H9 (cell line): ENCODE measurements around the gene DES. TPM values are rescaled to one million over a fixed set of nuclear protein-coding genes. Genes with fewer than 3 reads are reported as not detected.

Source experiments
- DNase-seq: peaks from one replicate; pipeline ENCODE4 v3.0.0-alpha.2; 2017
- H2AFZ ChIP-seq: one replicate; pipeline ENCODE4 v1.6.1; 2013; ENCODE audit warnings: mild to moderate bottlenecking, low read length, control low read depth, moderate library complexity
- H2AK5ac ChIP-seq: 2 replicates; pipeline ENCODE4 v1.6.1; 2013; ENCODE audit warnings: low read length, control low read depth, mixed read lengths; ENCODE audit not compliant: insufficient read length
- H2BK120ac ChIP-seq: one replicate; pipeline ENCODE4 v1.6.1; 2013; ENCODE audit warnings: low read depth, mild to moderate bottlenecking, low read length, control low read depth, inconsistent platforms; ENCODE audit not compliant: poor library complexity, severe bottlenecking
- H2BK12ac ChIP-seq: 2 replicates; pipeline ENCODE4 v1.6.1; 2013; ENCODE audit warnings: low read length, control low read depth, mixed read lengths, low read depth; ENCODE audit not compliant: insufficient read length
- H2BK15ac ChIP-seq: 2 replicates; pipeline ENCODE4 v1.6.1; 2013; ENCODE audit warnings: low read depth, low read length, control low read depth
- H2BK20ac ChIP-seq: one replicate; pipeline ENCODE4 v1.6.1; 2013; ENCODE audit warnings: low read depth, mild to moderate bottlenecking, low read length, control low read depth, inconsistent platforms; ENCODE audit not compliant: poor library complexity, severe bottlenecking
- H2BK5ac ChIP-seq: 2 replicates; pipeline ENCODE4 v1.6.1; 2013; ENCODE audit warnings: low read length, control low read depth, mixed read lengths; ENCODE audit not compliant: insufficient read length
- H3K14ac ChIP-seq: 2 replicates; pipeline ENCODE4 v1.6.1; 2013; ENCODE audit warnings: low read length, control low read depth; ENCODE audit not compliant: insufficient read depth
- H3K18ac ChIP-seq: 2 replicates; pipeline ENCODE4 v1.6.1; 2013; ENCODE audit warnings: low read depth, mild to moderate bottlenecking, mixed read lengths, low read length, control low read depth; ENCODE audit not compliant: insufficient read length
- H3K23ac ChIP-seq: 2 replicates; pipeline ENCODE4 v1.6.1; 2013; ENCODE audit warnings: low read length, control low read depth, mixed read lengths, low read depth; ENCODE audit not compliant: insufficient read length
- H3K23me2 ChIP-seq: 2 replicates; pipeline ENCODE4 v1.6.1; 2013; ENCODE audit warnings: low read depth, mild to moderate bottlenecking, mixed read lengths, low read length, control low read depth; ENCODE audit not compliant: insufficient read length, poor library complexity, severe bottlenecking
- H3K27ac ChIP-seq: 2 replicates; pipeline ENCODE4 v1.5.1; 2013; ENCODE audit warnings: low read length, control low read depth, mixed read lengths, low read depth; ENCODE audit not compliant: insufficient read length
- H3K27me3 ChIP-seq: 2 replicates; pipeline ENCODE4 v1.6.1; 2013; ENCODE audit warnings: low read length, control low read depth, inconsistent platforms; ENCODE audit not compliant: insufficient read depth
- H3K4ac ChIP-seq: 2 replicates; pipeline ENCODE4 v1.6.1; 2013; ENCODE audit warnings: low read depth, mild to moderate bottlenecking, control low read depth, inconsistent platforms, low read length, moderate library complexity
- H3K4me1 ChIP-seq: 2 replicates; pipeline ENCODE4 v1.6.1; 2013; ENCODE audit warnings: low read length, control low read depth, inconsistent platforms; ENCODE audit not compliant: insufficient read depth
- H3K4me2 ChIP-seq: 2 replicates; pipeline ENCODE4 v1.6.1; 2013; ENCODE audit warnings: low read length, control low read depth, mixed read lengths; ENCODE audit not compliant: insufficient read length, insufficient read depth
- H3K56ac ChIP-seq: 2 replicates; pipeline ENCODE4 v1.6.1; 2013; ENCODE audit warnings: low read depth, mild to moderate bottlenecking, mixed read lengths, low read length, control low read depth; ENCODE audit not compliant: insufficient read length
- H3K79me1 ChIP-seq: 2 replicates; pipeline ENCODE4 v1.6.1; 2013; ENCODE audit warnings: low read depth, mild to moderate bottlenecking, moderate library complexity, low read length, control low read depth, inconsistent platforms; ENCODE audit not compliant: insufficient read depth, poor library complexity, severe bottlenecking
- H3K79me2 ChIP-seq: 2 replicates; pipeline ENCODE4 v1.6.1; 2013; ENCODE audit warnings: low read length, control low read depth, inconsistent platforms; ENCODE audit not compliant: insufficient read depth
- H3K9ac ChIP-seq: 2 replicates; pipeline ENCODE4 v1.6.1; 2013; ENCODE audit warnings: low read length, control low read depth, mixed read lengths; ENCODE audit not compliant: insufficient read length; ENCODE audit errors: extremely low read depth
- H3K9me3 ChIP-seq: one replicate; pipeline ENCODE4 v1.6.1; 2013; ENCODE audit warnings: low read depth, low read length, inconsistent platforms; ENCODE audit not compliant: control insufficient read depth
- H3T11ph ChIP-seq: one replicate; pipeline ENCODE4 v1.6.1; 2013; ENCODE audit warnings: mild to moderate bottlenecking, low read length, control low read depth, inconsistent platforms
- H4K20me1 ChIP-seq: one replicate; pipeline ENCODE4 v1.6.1; 2013; ENCODE audit not compliant: control insufficient read depth, insufficient read length, insufficient read depth
- H4K5ac ChIP-seq: 2 replicates; pipeline ENCODE4 v1.6.1; 2013; ENCODE audit warnings: low read depth, mild to moderate bottlenecking, mixed read lengths, low read length, control low read depth; ENCODE audit not compliant: insufficient read length
- H4K8ac ChIP-seq: replicated peaks from 2 replicates; pipeline ENCODE4 v1.6.1; 2013; ENCODE audit warnings: low read length, control low read depth, mixed read lengths, low read depth; ENCODE audit not compliant: insufficient read length
- H4K91ac ChIP-seq: 2 replicates; pipeline ENCODE4 v1.6.1; 2013; ENCODE audit warnings: low read depth, mild to moderate bottlenecking, moderate library complexity, mixed read lengths, low read length, control low read depth; ENCODE audit not compliant: insufficient read length
- H3K27ac Mint-ChIP-seq, 3 experiments: 2 replicates in 2 of 3; 3 replicates in 1 of 3; pipeline ENCODE4 v1.8.0; 2020 to 2021; ENCODE audit warnings: mixed read lengths in 3 of 3, mild to moderate bottlenecking in 1 of 3, moderate library complexity in 1 of 3
- H3K27me3 Mint-ChIP-seq: 2 replicates; pipeline ENCODE4 v1.8.0; 2021; ENCODE audit warnings: low read depth, mild to moderate bottlenecking, moderate library complexity, mixed read lengths
- H3K36me3 Mint-ChIP-seq, 3 experiments: 2 replicates in 2 of 3; 3 replicates in 1 of 3; pipeline ENCODE4 v1.8.0; 2020 to 2021; ENCODE audit warnings: low read depth in 3 of 3, mixed read lengths in 3 of 3; ENCODE audit not compliant: insufficient read depth in 1 of 3
- H3K4me1 Mint-ChIP-seq, 2 experiments: 2 replicates each; pipeline ENCODE4 v1.8.0; 2020; ENCODE audit warnings: mixed read lengths in 2 of 2
- H3K4me3 Mint-ChIP-seq, 2 experiments: 2 replicates in 1 of 2; 3 replicates in 1 of 2; pipeline ENCODE4 v1.8.0; 2020 to 2021; ENCODE audit warnings: mild to moderate bottlenecking in 2 of 2, mixed read lengths in 2 of 2, moderate library complexity in 1 of 2
- H3K9me3 Mint-ChIP-seq, 2 experiments: 2 replicates in 1 of 2; 3 replicates in 1 of 2; pipeline ENCODE4 v1.8.0; 2020; ENCODE audit warnings: mild to moderate bottlenecking in 2 of 2, mixed read lengths in 2 of 2, moderate library complexity in 1 of 2
- WGBS: extraction: QIAGEN DNeasy Blood & Tissue Kit; methylation state at CpG from one replicate; pipeline ENCODE4 v1.1.7; 2013; ENCODE audit warnings: missing lambda C conversion rate, low lambda C conversion rate, mixed read lengths; ENCODE audit not compliant: insufficient read length; ENCODE audit errors: extremely low coverage; 5-methylcytosine and 5-hydroxymethylcytosine counted together
- total RNA-seq: library from RNA; stranded (reverse); gene quantifications from 2 replicates; pipeline ENCODE4 v1.2.1, GENCODE V29; 2021
- TF ChIP-seq, protein P1 (sequence below): fragments of 200-600 bp; sonication (generic); conservative IDR thresholded peaks from 3 replicates; pipeline ENCODE4 v1.8.0; 2021; ENCODE audit warnings: antibody characterized with exemption, mild to moderate bottlenecking

Gene DES
- total RNA-seq, 1 experiment from 2014 or later, result 4.6 TPM

DNA sequence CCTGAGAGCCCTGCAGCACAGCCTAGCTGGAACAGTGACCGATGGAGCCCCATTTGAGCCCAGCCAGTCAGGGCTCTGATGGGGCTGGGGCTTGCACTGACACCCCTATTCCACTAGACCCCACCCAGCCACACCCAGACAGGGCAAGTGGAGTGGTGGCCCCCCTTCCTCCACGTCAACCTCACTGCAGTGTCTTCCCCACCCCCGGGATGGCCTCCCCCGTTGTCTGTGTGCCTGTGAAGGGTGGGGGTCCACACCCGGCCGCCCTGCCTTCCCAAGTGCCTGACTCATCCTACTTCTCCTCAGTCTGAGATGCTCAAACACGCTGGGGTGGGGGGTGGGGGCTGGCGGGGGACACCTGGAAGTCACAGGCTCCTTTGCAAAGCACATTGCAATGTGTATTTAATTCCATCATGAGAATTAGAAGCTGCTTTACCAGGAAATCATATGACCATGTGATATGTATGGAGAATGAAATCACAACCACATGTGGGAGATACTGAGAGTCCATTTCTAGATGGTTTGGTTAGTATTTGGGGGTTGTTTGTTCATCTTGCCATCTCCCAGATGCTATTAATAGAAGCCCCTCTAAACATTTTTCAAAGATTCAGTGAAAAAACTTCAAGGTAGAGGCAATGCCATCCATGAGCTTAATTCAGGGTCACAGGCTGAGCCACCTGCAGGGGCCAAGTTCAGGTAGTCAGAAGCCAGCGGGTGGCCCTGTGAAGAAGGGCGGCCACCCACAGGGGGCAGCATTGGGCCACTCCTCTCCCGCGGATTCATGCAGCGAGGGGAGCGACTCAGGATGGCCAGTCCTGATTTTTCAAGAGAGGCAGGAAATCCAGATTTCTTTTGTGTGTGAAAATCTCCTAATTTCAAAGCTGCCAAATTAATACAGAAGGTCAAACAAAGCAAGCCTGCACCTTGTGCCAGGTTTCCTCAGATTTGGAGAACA, 57.8 kb downstream of the DES start:
- no peaks in the 10 kb centered on the region for H3K9me3 ChIP-seq
- H2AFZ ChIP-seq, result no peak overlapping the region
- no peak overlapping the region for H2BK5ac ChIP-seq
- WGBS, result no CpG with 5 or more reads among the region's 14 CpGs
- peaks cover 18 to 23% of the 10 kb centered on the region in 2 experiments for H3K4me1 Mint-ChIP-seq
- H2BK20ac ChIP-seq, result no peak overlapping the region
- H3K4me1 ChIP-seq, result no peaks in the 10 kb centered on the region
- no peaks in the 10 kb centered on the region for H3K79me2 ChIP-seq
- H3K4me2 ChIP-seq, result peak overlapping the region; percentile 77
- H4K8ac ChIP-seq, result no peak overlapping the region
- no peaks in the 10 kb centered on the region for H4K20me1 ChIP-seq
- H3K9me3 Mint-ChIP-seq, result no peaks in the 10 kb centered on the region; a peak in 1 of 5 replicates
- TF ChIP-seq, protein P1, sequence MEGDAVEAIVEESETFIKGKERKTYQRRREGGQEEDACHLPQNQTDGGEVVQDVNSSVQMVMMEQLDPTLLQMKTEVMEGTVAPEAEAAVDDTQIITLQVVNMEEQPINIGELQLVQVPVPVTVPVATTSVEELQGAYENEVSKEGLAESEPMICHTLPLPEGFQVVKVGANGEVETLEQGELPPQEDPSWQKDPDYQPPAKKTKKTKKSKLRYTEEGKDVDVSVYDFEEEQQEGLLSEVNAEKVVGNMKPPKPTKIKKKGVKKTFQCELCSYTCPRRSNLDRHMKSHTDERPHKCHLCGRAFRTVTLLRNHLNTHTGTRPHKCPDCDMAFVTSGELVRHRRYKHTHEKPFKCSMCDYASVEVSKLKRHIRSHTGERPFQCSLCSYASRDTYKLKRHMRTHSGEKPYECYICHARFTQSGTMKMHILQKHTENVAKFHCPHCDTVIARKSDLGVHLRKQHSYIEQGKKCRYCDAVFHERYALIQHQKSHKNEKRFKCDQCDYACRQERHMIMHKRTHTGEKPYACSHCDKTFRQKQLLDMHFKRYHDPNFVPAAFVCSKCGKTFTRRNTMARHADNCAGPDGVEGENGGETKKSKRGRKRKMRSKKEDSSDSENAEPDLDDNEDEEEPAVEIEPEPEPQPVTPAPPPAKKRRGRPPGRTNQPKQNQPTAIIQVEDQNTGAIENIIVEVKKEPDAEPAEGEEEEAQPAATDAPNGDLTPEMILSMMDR, result peak; percentile 94
- peak overlapping the region; percentile 24 for H3K9ac ChIP-seq
- no peak overlapping the region for H2BK15ac ChIP-seq
- no peak overlapping the region for H4K91ac ChIP-seq
- peak overlapping the region; percentile 86 to 97 (median 90); a peak in 6 of 7 replicates for H3K27ac Mint-ChIP-seq
- no peak overlapping the region for H3K23ac ChIP-seq
- H3K18ac ChIP-seq, result peak overlapping the region; percentile 76
- peaks cover 2% of the 10 kb centered on the region for H3K23me2 ChIP-seq
- peak overlapping the region; percentile 85 for H2BK120ac ChIP-seq
- H2BK12ac ChIP-seq, result no peak overlapping the region
- no peak overlapping the region for H3T11ph ChIP-seq
- H3K14ac ChIP-seq, result peak overlapping the region; percentile 64; the same call in 1 of the 2 replicates
- H3K36me3 Mint-ChIP-seq, result peaks cover 3 to 4% (median 4%) of the 10 kb centered on the region in 3 experiments; a peak in 4 of 7 replicates
- H3K27me3 ChIP-seq, result no peaks in the 10 kb centered on the region
- H3K56ac ChIP-seq, result no peak overlapping the region
- peaks cover 4% of the 10 kb centered on the region for H3K27me3 Mint-ChIP-seq
- DNase-seq, result peak; percentile 88
- H2AK5ac ChIP-seq, result no peak overlapping the region
- no peaks in the 10 kb centered on the region for H3K79me1 ChIP-seq
- no peak overlapping the region for H3K27ac ChIP-seq
- H4K5ac ChIP-seq, result no peak overlapping the region
- H3K4me3 Mint-ChIP-seq, result peak overlapping the region; percentile 65 to 84
- no peak overlapping the region for H3K4ac ChIP-seq

Other genes starting within 250 kb of the DES start
- 1.2 and 1.9 TPM in 2 replicates for gene SLC23A3, start 248.3 kb upstream of the DES start, total RNA-seq
- 33.0 and 36.4 TPM in 2 replicates for gene CNPPD1, start 241.5 kb upstream of the DES start, total RNA-seq
- 46.7 and 48.0 TPM in 2 replicates for gene RETREG2, start 240.1 kb upstream of the DES start, total RNA-seq
- 15.9 and 16.4 TPM in 2 replicates for gene ZFAND2B, start 211.6 kb upstream of the DES start, total RNA-seq
- gene ABCB6, start 199.4 kb upstream of the DES start, total RNA-seq, result 44.6 and 46.4 TPM in 2 replicates
- 46.4 and 52.2 TPM in 2 replicates for gene ATG9A, start 188.7 kb upstream of the DES start, total RNA-seq
- gene ANKZF1, start 188.6 kb upstream of the DES start, total RNA-seq, result 45.9 and 55.4 TPM in 2 replicates
- 5.8 and 6.5 TPM in 2 replicates for gene GLB1L, start 172.9 kb upstream of the DES start, total RNA-seq
- gene STK16, start 172.9 kb upstream of the DES start, total RNA-seq, result 21.6 and 22.4 TPM in 2 replicates
- not detected in 2 replicates for gene TUBA4B, start 165.1 kb upstream of the DES start, total RNA-seq
- gene TUBA4A, start 164.5 kb upstream of the DES start, total RNA-seq, result 25.5 and 27.2 TPM in 2 replicates
- gene DNAJB2, start 139.0 kb upstream of the DES start, total RNA-seq, result 32.0 and 34.1 TPM in 2 replicates
- gene PTPRN, start 109.0 kb upstream of the DES start, total RNA-seq, result 6.3 and 6.5 TPM in 2 replicates
- not detected in 2 replicates for gene RESP18, start 85.6 kb upstream of the DES start, total RNA-seq
- gene DNPEP, start 30.5 kb upstream of the DES start, total RNA-seq, result 60.9 and 63.5 TPM in 2 replicates
- gene SPEG, start 16.5 kb downstream of the DES start, total RNA-seq, result 23.7 and 25.2 TPM in 2 replicates
- 32.0 and 34.5 TPM in 2 replicates for gene GMPPA, start 80.5 kb downstream of the DES start, total RNA-seq
- 0.37 and 0.42 TPM in 2 replicates for gene ASIC4, start 96.1 kb downstream of the DES start, total RNA-seq
- gene CHPF, start 125.4 kb downstream of the DES start, total RNA-seq, result 45.1 and 46.5 TPM in 2 replicates
- gene TMEM198, start 125.7 kb downstream of the DES start, total RNA-seq, result 7.7 and 8.8 TPM in 2 replicates
- gene OBSL1, start 153.2 kb downstream of the DES start, total RNA-seq, result 139 and 140 TPM in 2 replicates
- 0.24 and 0.31 TPM in 2 replicates for gene INHA, start 153.9 kb downstream of the DES start, total RNA-seq
- 28.1 and 31.1 TPM in 2 replicates for gene STK11IP, start 179.5 kb downstream of the DES start, total RNA-seq
- 10.7 and 11.1 TPM in 2 replicates for gene SLC4A3, start 209.3 kb downstream of the DES start, total RNA-seq